GM19239 (cell line): ENCODE data around the gene GRIK4.
A peak's percentile ranks its signal among the peaks of the same experiment; 100 is the strongest.

Experiments
- DNase-seq: peaks from one replicate; pipeline ENCODE4 v3.0.0; 2011; ENCODE audit warnings: low spot score; ENCODE audit not compliant: insufficient read length
- FAIRE-seq: peaks from 2 replicates; lab custom pipeline; 2011; peaks lifted over from hg19 to GRCh38; lab: Jason Lieb, UNC

GRIK4 gene

DNA sequence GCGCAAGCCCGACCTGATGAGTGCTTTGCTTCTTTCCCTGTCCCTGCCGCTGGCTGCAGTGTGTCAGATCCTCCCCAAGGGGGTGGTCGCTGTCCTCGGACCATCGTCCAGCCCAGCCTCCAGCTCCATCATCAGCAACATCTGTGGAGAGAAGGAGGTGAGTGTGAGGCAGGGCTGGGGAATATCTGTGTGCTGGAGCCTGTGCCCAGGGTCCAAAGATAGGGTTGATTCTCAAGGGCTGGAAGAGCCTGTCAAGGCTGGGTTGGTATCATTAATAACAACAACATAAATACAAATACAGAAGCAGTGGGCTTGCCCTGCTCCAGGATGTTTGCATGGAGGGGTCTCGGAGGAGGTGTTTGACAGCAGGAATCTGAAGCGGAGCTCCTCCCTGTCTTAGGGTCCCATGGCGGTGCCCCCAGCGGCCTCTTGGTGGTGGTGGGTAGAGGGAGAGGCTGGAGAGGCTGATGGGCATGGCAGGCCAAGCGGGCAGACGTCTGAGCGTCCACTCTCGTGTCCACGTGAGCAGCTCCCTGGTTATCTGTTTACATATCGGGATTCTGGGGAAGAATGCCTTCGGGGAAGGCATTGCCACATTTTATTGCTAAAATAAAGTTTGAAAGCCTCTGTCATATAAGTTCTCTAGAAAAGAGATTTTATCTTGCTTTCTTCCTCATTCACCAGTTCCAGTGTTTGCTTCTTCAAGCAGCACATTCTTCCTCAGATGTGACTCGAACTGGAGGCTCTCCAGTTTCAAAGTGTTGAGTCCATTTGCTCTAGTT is 304.0 kb downstream of the GRIK4 start:
- no peak for FAIRE-seq
- no peak for DNase-seq

GRCh38 chr11:120816176-120816575 is 304.6 kb downstream of the GRIK4 start:
- DNase-seq (no peak), FAIRE-seq (no peak)

GRCh38 chr11:120816711-120817110 is 305.2 kb downstream of the GRIK4 start:
- DNase-seq, result no peak
- FAIRE-seq, result no peak

DNA sequence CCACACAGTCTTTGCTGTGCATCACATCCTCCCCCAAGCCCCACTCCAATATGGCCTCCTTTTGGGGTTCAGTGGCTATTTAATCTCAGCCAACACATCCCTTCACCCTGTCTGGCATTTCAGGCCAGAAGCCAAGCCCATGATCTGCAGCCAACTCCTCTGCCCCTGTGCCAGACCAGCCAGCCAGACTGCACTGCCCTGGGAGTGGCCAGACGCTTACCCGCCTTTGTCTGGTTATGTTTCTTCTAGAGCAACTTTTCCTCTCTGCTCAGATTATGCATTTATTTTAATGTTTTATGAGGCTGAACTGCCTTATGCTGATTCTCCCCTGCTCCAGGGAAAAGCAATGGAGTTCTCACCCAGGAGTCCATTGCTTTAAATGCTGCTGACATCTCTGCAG is 305.6 kb downstream of the GRIK4 start:
- DNase-seq (no peak), FAIRE-seq (no peak)

- DNase-seq, result no peak
- no peak for FAIRE-seq
Measured at GRCh38 chr11:120818097-120818496, 306.5 kb downstream of the GRIK4 start.

DNA sequence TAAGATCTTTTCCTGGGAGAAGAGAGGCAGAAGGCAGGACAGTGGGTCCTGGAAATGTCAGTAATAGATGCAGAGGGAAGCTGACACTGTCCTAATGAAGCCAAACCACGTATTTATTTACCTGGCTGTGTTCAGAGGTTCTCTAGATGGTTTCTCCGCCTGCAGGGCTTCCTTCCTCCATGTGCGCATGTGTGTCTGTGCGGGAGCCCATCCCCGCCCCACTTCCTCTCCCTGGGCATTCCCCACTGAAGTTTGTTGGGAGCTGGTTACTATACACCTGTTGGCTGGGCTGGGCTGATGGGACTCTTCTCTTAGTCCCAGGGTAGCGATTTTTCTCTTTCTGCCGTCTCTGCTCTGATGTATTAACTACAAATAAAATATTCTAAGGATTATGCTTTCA is 307.5 kb downstream of the GRIK4 start:
- FAIRE-seq (no peak), DNase-seq (no peak)

DNA sequence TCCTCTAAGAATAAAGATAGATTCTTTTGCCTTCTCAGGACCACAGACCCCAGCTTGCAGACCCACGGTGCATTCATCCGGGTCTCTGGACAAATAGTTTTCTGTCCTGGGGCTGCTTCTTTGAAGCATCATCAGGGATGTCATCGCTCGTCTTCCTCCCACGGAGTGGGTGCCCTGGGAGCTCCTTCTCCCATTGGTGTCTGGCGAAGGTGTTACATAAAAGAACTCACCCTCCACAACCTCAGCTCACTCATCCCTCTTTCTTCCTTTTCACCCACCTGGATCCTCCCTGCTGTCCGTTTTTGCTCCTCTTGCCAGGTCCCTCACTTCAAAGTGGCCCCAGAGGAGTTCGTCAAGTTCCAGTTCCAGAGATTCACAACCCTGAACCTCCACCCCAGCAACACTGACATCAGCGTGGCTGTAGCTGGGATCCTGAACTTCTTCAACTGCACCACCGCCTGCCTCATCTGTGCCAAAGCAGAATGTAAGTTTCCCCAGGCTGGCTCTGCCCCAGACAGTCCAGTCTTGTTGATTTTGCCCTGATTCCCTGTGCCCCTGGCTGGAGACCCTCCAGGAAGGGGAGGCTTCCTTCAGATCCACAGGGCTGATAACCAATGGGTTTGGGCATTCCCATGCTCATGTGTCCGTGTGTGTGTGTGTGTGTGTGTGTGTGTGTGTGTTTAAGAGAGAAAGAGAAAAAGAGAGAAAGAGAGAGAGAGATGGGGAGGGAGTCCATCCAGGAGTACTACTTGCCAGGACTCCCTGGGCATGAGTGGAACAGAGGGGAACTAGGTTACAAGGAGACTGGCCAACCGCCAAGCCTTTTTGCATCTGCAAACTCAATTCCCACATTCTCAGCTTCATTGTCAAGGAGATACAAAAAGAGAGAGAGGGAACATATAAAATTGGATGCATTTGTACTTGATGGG is 308.2 kb downstream of the GRIK4 start:
- FAIRE-seq, result no peak

DNA sequence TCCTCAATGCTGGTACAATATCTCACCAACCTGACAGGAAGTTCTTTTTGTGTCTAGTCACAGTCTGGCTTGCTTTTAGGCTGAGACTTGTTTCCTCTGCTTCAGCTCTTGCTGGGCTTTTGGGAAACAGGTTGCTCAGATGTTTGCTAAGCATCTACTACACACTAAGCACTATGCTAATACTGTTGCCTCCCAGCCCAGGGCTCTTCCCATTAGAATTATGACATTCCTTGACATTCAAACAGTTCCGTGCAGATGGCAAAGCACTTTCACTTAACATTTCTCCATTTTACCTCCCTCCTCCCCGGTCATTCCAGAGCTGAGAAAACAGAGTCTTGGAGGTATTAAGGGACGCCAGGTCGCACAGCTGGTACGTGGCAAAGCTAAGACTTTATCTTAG is 311.6 kb downstream of the GRIK4 start:
- FAIRE-seq (no peak), DNase-seq (no peak)

More for the DNA sequence above, 308.2 kb downstream of the GRIK4 start:
- DNase-seq, result no peak

DNA sequence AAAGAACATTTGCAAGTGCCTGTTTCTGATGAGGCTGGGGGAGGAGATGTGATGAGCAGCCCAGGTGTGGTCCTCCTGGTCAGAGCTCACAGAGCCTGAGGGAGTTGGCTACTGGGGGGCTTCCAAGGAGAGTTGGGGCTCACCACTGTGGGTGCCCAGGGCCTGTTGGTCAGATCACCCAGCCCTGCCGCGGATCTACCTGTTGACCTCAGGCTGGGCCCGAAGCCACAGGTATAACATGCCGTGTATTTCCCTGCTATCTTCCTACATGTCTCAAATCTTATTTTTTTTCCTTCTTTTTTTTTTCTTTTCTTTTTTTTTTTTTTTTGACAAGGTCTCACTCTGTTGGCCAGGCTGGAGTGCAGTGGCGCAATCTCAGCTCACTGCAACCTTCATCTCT is 312.7 kb downstream of the GRIK4 start:
- no peak for DNase-seq
- no peak for FAIRE-seq

GRCh38 chr11:120827198-120827597 is 315.6 kb downstream of the GRIK4 start:
- no peak for DNase-seq
- FAIRE-seq, result no peak

- DNase-seq (no peak), FAIRE-seq (no peak)
Measured at GRCh38 chr11:120827820-120828219, 316.3 kb downstream of the GRIK4 start.

GRCh38 chr11:120828847-120829246 is 317.3 kb downstream of the GRIK4 start:
- no peak for FAIRE-seq
- no peak for DNase-seq

DNA sequence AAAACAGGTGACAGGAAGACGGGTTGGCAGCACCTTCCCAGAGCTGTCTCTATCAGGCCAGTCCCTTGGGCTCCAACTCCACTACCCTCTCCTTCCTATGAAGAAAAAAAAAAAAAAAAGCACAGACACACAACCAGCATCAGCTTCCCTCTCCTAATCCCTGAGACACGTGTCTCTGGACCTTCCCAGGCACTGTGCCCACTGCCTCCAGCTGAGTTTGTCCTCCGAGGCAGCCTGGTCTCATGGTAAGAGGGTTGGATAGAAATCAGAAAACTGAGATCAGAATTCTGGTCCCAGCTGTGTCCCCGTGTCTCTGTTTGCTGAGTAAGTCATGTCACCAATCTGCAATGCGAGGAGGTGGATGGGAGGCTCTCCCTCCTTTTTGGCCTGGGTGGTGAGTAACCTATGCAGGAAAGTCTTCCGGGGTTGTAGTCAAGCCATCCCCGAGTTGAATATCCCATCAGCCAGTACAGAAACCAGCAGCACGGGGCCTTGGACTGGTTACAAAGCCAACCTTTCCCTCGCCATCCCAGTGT is 318.6 kb downstream of the GRIK4 start:
- no peak for DNase-seq
- FAIRE-seq, result no peak

GRCh38 chr11:120832481-120833238 is 321.1 kb downstream of the GRIK4 start:
- FAIRE-seq, result no peak

GRCh38 chr11:120834686-120835210 is 323.2 kb downstream of the GRIK4 start:
- FAIRE-seq (no peak), DNase-seq (no peak)

More at GRCh38 chr11:120832481-120833238, 321.1 kb downstream of the GRIK4 start:
- no peak for DNase-seq

DNA sequence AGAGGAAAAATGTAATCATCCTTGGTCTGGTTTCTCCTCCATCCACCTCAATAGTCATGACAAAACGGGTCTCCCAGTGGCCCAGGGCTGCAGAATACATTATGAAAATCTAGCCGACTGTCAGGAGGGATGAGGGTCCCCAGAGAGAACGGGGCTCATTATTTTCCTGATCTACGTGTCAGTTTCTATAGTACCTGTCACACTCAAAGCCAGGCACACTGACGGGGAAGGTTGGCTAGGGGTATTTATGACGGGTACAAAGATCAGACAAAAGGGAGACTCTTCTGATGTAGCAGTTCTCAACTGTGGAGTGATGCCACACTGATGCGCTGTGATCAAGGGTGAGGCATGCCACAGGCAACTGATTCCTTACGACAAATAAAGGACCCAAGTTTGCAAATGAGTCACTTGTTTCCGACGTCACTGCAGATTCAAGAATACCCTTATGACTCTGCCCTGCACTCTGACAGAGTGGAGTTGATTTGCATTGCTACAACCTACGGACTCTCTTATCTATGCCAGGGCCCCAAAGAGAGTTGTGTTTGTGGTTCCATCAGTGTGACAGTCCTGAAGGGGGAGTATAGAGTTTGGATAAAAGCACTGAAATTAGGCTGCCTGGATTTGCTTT is 324.2 kb downstream of the GRIK4 start:
- DNase-seq, result peak; percentile 60
- FAIRE-seq, result peak; percentile 85

DNA sequence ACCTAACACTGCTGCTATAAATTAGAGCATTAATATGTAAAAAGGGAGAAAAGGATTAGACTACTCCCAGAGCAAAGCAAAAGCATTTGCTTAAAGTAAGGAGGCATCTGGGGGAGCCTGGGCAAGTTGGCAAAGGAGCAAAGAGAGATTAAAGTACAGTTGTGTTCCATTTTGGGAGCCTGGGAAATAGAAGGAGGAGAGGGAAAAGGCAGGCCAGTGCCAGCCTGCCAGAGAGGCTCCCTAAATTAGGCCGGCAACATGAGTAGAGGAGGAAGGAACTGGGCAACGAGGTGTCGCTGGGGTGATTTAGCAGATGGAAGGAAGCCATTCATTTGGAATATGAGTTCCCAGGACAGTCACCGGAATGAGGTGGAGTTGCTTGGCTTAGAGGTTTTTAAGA is 326.1 kb downstream of the GRIK4 start:
- FAIRE-seq (no peak), DNase-seq (no peak)

DNA sequence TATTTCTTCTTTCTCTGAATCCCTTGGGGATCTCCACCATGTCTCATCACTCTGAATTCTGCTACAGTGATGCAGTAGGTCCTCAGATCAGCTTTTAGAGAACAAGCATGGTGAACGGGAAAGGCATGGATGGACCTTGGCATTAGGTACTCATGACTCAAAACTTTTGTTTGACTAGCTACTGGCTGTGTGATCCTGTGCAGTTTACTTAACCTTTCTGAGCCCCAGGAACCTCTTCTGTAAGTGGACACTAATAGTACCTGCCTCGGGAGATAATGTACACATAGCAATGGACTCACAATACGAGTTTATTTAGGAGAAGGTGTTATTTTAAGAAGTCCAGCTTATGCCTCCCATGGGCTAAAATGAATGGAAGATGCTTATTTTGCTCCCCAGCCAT is 327.7 kb downstream of the GRIK4 start:
- no peak for DNase-seq
- FAIRE-seq, result no peak

DNA sequence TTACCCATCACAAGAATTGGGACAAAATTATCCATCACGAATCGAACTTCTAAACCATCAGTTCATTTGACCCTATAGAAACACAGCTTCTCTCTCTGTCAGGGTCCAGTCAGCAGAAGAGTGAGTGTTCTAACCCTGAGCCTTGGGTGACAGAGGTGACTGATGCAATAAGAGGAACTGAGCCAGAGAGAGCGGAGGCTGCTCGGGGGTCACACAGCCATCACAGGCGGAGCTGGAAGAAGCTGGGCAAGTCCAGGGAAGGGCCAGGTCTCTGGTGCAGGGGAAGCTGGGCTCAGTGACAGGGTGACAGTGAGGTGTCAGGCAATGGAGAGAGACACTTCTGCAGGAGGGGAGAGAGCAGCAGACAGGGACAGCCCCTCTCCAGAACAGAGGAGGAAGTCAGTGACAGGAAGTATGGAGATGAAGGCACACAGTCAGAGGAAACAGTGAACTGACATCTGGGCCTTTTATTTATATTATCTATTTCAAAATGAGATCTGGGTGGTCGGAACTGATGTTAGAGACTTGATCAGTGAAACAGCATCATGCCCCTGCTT is 328.4 kb downstream of the GRIK4 start:
- peak; percentile 14 for DNase-seq
- no peak for FAIRE-seq
